AG04449 (cell line): Measurements from ENCODE around the gene IGSF8.

Source experiments
- CTCF ChIA-PET: fragments of 350-600 bp; formaldehyde crosslinking; extraction: SDS; loops from one replicate; lab custom pipeline; 2021; ENCODE audit warnings: antibody characterized with exemption; lab: Yijun Ruan, JAX
- POLR2A ChIA-PET: fragments of 400-600, 350-600 bp; formaldehyde crosslinking; extraction: SDS; loops from one replicate; lab custom pipeline; 2020; ENCODE audit warnings: antibody characterized with exemption, inconsistent platforms; lab: Yijun Ruan, JAX
- DNase-seq: peaks from one replicate; pipeline ENCODE4 v3.0.0-alpha.2; 2010; ENCODE audit warnings: low read depth, low spot score
- H3K4me3 ChIP-seq: 2 replicates; pipeline ENCODE4 v1.5.1; 2011; ENCODE audit warnings: low read depth, mild to moderate bottlenecking, control low read depth, low read length
- TF ChIP-seq, protein P1 (sequence below): IDR thresholded peaks from one replicate; pipeline ENCODE4 v1.5.1; 2011; ENCODE audit warnings: mild to moderate bottlenecking, moderate library complexity, low read length, control low read depth, inconsistent platforms; ENCODE audit not compliant: insufficient read depth; ENCODE audit errors: missing control alignments

IGSF8 gene

DNA sequence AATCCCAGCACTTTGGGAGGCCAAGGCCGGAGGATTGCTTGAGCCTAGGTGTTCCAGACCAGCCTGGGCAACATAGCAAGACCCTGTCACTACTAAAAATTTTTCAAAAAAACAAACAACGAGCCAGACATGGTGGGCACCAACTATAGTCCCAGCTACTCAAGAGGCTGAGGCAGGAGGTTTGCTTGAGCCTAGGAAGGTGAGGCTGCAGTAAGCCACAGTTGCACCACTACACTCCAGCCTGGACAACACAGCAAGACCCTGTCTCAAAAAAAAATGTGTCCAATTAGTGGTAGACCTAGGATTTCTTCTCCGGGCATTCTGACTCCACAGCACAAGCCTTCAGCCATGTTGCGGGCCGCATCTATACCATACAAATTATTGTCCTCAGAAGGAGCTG lies 6.7 kb upstream of the IGSF8 start:
- CTCF ChIA-PET = interaction anchor here (0.8 to 7.1 kb wide), 17 partner anchors 8 to 311 kb away, joined by 3 to 206 read pairs (median 6); partner anchors contain the start of gene CASQ1
- TF ChIP-seq, protein P1, sequence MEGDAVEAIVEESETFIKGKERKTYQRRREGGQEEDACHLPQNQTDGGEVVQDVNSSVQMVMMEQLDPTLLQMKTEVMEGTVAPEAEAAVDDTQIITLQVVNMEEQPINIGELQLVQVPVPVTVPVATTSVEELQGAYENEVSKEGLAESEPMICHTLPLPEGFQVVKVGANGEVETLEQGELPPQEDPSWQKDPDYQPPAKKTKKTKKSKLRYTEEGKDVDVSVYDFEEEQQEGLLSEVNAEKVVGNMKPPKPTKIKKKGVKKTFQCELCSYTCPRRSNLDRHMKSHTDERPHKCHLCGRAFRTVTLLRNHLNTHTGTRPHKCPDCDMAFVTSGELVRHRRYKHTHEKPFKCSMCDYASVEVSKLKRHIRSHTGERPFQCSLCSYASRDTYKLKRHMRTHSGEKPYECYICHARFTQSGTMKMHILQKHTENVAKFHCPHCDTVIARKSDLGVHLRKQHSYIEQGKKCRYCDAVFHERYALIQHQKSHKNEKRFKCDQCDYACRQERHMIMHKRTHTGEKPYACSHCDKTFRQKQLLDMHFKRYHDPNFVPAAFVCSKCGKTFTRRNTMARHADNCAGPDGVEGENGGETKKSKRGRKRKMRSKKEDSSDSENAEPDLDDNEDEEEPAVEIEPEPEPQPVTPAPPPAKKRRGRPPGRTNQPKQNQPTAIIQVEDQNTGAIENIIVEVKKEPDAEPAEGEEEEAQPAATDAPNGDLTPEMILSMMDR = no peak
- POLR2A ChIA-PET = no interaction called here

DNA sequence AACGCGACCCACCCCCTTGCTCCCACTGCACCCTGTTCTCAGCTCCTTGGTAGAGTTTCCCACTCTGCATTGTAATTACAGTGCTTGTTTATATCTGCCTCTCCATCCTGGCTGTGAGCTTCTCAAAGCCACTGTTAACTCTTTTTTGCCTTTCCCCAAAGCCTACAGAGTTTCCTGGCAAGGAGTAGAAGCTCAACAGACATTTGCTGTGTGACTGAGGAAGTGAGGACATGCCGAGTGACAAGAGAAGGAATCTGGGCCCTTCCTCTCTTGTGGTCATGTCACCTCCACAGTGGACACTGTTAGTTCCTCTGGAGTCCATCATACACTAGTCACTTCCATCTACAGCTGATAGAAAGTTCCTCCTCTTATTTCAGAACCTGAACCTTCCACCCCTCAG lies 6.1 kb upstream of the IGSF8 start:
- ChIA-PET CTCF (interaction anchor here (0.8 to 7.1 kb wide), 18 partner anchors 8 to 271 kb away, joined by 3 to 206 read pairs (median 6); partner anchors contain the start of gene CASQ1), POLR2A (no interaction called here)
- H3K4me3 ChIP-seq = no peak overlapping the region
- no peak for DNase-seq
- TF ChIP-seq, protein P1 = no peak

More for the DNA sequence above, 6.7 kb upstream of the IGSF8 start:
- no peak for DNase-seq
- H3K4me3 ChIP-seq = no peak overlapping the region

DNA sequence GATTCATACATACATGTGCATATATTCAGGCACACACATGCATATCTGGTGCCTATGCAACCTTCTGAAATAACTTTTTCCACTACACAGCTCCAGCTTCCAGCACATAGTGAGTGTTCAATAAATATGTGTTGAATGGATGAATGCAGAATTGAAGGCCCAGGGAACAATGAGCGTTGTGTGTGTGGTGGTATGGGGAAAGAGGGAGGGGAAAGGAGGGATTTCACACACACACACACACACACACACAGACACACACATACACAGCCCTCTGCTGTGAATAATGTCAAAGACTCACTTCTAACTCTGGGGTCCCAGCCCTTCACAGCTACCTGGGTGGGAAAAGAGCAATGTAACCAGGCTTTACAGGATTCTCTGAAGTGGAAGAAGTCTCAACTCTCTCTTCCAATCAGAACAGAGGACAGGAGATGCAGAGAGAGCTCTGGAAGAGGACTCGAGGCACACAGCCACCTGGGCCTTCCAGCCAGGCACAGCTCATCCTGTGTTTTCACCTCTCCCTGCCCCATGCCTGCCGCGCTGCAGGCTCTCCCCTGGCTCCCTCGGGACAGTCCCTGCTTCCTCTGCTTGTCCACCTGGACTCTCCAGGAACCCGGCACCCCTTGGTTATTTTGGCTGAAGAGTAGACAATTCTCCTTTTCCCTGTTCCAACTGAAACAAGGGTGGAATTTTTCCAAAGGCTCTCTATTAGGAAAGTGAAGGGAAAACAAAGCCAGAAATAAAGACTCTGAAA lies 5.4 kb upstream of the IGSF8 start:
- H3K4me3 ChIP-seq = no peak overlapping the region
- TF ChIP-seq, protein P1 = no peak
- POLR2A ChIA-PET = no interaction called here
- DNase-seq = no peak
- CTCF ChIA-PET = interaction anchor here (0.8 to 7.1 kb wide), 19 partner anchors 10 to 272 kb away, joined by 3 to 206 read pairs (median 7); partner anchors contain the start of genes CASQ1 and PEX19

DNA sequence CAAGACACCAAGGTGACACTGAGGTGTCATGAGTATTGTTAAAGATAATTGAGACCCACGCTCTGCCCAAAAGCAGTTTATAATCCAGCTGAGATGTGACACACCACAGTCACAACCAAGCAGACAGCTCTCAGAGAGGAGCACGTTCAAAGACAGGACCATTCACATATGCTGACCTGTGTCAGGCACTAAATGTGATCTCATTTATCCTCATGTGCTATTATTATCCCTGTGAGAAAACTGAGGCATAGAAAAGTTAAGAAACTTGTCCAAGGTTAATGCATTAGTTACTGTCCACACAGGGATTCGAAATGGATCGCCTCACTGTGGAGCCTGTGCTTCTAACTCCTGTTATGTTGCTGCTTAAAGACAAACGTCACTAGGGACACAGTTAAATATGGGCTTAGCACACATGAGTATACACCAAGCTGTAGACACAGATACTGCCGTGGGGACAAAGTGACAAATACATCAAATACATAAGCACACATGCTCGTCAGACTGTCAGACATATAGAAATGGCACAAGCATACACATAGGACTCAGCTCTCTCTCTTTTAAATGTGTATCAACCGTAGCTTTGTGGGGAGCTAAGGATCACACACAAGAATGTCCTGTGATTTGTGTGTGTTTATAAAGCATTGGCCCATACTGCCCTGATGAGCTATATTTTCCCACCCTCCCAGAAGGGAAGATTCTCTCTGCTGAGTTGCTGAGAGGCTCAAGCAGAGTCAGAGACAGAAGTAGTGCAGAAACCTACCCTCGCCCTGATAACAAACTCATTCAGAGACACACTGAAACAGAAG lies 3.5 kb upstream of the IGSF8 start:
- TF ChIP-seq, protein P1 = no peak
- no peak for DNase-seq
- CTCF ChIA-PET = interaction anchor here (0.5 to 7.1 kb wide), 53 partner anchors 8 to 501 kb away, joined by 3 to 206 read pairs (median 6); partner anchors contain the start of genes ATP1A2, ATP1A4, CASQ1 and DCAF8
- POLR2A ChIA-PET = interaction anchor here (0.7 to 1.2 kb wide), 3 partner anchors 117 to 979 kb away, joined by 3 to 7 read pairs (median 3); no protein-coding TSS in a partner anchor
- H3K4me3 ChIP-seq = no peak overlapping the region

DNA sequence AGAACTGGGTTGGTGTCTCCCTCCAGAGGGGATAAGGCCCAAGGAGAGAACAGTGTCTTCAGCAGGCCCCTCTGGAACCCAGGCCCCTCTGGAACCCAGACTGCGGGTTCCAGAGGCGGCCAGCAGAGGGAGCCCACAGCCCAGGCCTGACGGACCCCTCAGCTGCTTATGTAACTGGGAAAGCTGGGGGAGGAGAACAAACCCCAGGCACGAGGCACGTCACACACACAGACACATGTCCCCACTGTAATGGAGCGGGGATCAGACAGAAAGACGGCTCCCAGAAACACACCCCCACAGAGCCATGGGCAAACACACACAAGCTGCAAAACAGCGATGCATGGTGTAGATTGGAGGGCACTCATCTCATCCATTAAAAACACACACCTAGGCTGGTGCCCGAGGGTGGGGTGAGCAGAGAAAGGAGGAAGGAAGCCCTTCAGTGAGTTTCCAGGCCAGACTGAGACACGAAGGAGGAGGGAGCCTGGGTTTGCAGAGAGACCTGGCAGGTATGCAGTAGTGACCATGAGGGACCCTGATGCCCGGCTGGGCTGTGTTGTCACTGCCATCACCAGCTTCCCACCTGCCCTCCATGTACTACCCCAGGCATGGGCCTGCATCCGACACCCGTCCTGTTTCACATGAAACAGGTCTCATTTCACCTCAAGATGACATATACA lies 2.8 kb upstream of the IGSF8 start:
- H3K4me3 ChIP-seq = peak overlapping the region; percentile 16; the same call in 1 of the 2 replicates
- ChIA-PET POLR2A (interaction anchor here (0.9 to 1.2 kb wide), 2 partner anchors 118 to 190 kb away, joined by 3 to 7 read pairs; no protein-coding TSS in a partner anchor), CTCF (interaction anchor here (0.6 to 7.1 kb wide), 50 partner anchors 9 to 502 kb away, joined by 3 to 206 read pairs (median 6); partner anchors contain the start of genes ATP1A2, ATP1A4, CASQ1 and DCAF8)
- DNase-seq = no peak
- TF ChIP-seq, protein P1 = peak; percentile 91
